Transverse colon (tissue), 4 donors: Measurements from ENCODE around the gene LCT.

Source experiments
- CTCF ChIP-seq, 5 experiments: fragments of 200-600 bp in 3 of 5; fragments of 450-650 bp in 2 of 5; sonication (generic) in 3 of 5; IDR thresholded peaks; 1 replicate in 2 of 5; 2 replicates in 3 of 5; pipeline ENCODE4 v1.5.1; 2016 to 2017; ENCODE audit warnings: antibody characterized with exemption in 5 of 5, inconsistent platforms in 3 of 5, mild to moderate bottlenecking in 2 of 5, moderate library complexity in 1 of 5
- EP300 ChIP-seq: sonication (generic); formaldehyde crosslinking; IDR thresholded peaks from one replicate; pipeline ENCODE4 v1.6.1; 2017; ENCODE audit warnings: antibody characterized with exemption, low read depth
- POLR2A ChIP-seq: fragments of 450-650 bp; IDR thresholded peaks from one replicate; pipeline ENCODE4 v1.6.1; 2016; ENCODE audit warnings: antibody characterized with exemption, mild to moderate bottlenecking, moderate library complexity
- POLR2AphosphoS5 ChIP-seq, 3 donors: sonication (generic); formaldehyde crosslinking; IDR thresholded peaks; one replicate each; pipeline ENCODE4 v1.6.1; 2016; ENCODE audit warnings: antibody characterized with exemption in 3 of 3

GRCh38 chr2:135768863-135769262, 68.1 kb downstream of the LCT start:
- TF ChIP-seq POLR2A (no peak), CTCF (IDR thresholded peaks at IDR 0.05) (no peak), EP300 (no peak), POLR2AphosphoS5 (IDR thresholded peaks at IDR 0.05) (no peak)
